ENCODE measurements around the gene BRME1. TPM values are rescaled to one million over a fixed set of nuclear protein-coding genes. Genes with fewer than 3 reads are reported as not detected.

Gene BRME1
- total and polyA plus RNA-seq, 2 experiments from 2014 or later = 2.2 to 3.2 TPM

DNA sequence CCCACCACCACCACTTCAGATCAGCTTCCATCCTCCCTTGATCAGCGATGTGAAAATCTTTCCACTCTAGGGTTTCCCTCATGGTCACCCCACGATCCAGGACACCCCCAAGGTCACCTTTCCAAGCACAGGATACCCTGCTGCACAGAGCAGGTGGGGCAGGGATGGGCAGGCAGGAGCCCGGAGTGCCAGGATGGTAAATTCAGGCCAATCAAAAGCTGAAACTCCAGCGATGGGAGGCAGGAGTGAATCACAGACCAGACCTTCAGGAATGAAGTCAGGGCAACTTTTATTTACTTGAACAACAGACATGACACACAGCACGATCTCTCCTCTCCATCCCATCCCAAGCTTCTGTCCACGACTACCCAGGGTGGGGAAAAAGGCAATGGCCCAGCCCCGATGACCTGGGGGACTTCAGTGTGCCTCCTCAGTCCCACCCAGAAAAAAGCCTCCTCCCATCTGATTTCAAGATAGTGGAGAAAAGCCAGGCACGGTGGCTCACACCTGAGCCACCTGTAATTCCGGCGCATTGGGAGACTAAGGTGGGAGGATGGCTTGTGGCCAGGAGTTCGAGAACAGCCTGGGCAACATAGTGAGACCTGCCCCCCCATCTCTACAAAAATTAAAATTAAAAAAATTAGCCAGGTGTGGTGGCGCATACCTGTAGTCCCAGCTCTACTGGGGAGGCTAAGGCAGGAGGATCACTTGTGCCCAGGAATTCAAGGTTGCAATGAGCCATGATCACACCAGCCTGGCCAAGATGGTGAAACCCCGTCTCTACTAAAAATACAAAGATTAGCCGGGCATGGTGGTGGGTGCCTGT lies 71.5 kb downstream of the BRME1 start:
- H3K4me1 ChIP-seq (ENCODE audit: insufficient read depth) = peaks cover 15% of the 10 kb centered on the region
- no peaks in the 10 kb centered on the region for H3K9me2 ChIP-seq (replicated peaks; ENCODE audit: insufficient read depth)
- TF ChIP-seq EZH2phosphoT487 (IDR thresholded peaks at IDR 0.05; ENCODE audit: low read depth, severe bottlenecking, unreplicated experiment) (no peak), EZH2 (IDR thresholded peaks at IDR 0.05; ENCODE audit: borderline replicate concordance) (no peak)
- TF ChIP-seq, protein P1, sequence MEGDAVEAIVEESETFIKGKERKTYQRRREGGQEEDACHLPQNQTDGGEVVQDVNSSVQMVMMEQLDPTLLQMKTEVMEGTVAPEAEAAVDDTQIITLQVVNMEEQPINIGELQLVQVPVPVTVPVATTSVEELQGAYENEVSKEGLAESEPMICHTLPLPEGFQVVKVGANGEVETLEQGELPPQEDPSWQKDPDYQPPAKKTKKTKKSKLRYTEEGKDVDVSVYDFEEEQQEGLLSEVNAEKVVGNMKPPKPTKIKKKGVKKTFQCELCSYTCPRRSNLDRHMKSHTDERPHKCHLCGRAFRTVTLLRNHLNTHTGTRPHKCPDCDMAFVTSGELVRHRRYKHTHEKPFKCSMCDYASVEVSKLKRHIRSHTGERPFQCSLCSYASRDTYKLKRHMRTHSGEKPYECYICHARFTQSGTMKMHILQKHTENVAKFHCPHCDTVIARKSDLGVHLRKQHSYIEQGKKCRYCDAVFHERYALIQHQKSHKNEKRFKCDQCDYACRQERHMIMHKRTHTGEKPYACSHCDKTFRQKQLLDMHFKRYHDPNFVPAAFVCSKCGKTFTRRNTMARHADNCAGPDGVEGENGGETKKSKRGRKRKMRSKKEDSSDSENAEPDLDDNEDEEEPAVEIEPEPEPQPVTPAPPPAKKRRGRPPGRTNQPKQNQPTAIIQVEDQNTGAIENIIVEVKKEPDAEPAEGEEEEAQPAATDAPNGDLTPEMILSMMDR (IDR thresholded peaks at IDR 0.05; ENCODE audit: poor library complexity) = no peak
- H3K9me3 ChIP-seq (ENCODE audit: low read depth) = no peaks in the 10 kb centered on the region
- H3K4me2 ChIP-seq = peak overlapping the region; percentile 76
- H3K4me3 ChIP-seq = no peak overlapping the region
- no peaks in the 10 kb centered on the region for H3K27me3 ChIP-seq
- H3K36me3 ChIP-seq (replicated peaks; ENCODE audit: insufficient read depth, low read depth) = no peaks in the 10 kb centered on the region
- WGBS (ENCODE audit: low lambda C conversion rate, missing lambda C conversion rate) = 75% methylated on average over 14 of the region's 14 CpGs
- peak; percentile 51 for DNase-seq (ENCODE audit: low spot score)
- peak overlapping the region; percentile 57 for H3K27ac ChIP-seq
- H3K79me2 ChIP-seq = peaks cover 40% of the 10 kb centered on the region
- peaks cover 54% of the 10 kb centered on the region for H4K20me1 ChIP-seq (ENCODE audit: insufficient read depth, poor library complexity, severe bottlenecking)
- no peak overlapping the region for H2AFZ ChIP-seq

DNA sequence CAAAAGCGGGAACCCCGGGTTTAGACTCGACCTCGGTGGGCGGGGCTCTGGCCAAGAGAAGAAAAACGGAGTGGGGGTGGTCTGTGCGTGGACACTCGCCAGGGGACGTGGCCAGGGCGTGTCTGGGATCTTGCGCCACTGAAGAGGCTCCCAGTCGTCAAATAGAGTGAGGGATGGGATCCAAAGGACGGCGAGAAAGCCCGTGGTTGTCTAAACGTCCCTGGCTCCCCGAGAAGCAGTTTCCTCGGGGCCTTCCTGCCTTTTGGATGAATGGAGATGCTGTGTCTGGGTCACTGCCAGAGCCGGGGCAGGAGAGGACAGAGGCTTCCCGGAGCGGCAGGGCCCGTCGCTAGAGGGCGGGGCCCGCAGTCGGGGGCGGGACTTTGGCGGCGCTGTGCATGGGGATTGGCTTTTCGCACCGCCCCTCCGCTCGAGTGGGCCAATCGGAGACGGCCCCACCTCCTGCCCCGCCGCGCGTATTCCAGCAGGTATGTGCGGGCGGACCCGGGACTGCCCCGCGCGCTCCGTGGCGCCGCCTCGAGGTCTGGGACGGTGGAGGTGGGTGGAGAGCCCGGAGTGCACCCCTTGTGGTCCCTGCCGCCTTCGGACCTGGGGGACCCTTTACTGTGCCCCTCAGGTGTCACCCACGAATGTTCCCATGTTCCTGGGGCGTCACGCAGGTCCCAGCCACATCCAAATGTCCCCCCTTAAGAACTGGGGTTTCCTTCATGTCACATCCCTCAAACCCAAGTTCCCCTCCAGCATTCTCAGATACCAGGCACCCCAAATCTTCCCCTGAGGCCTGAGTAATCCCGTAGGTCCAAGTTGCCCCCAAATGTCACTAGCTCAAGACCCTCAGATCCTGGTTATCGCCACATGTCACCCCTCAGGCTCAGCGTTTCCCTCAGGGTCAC lies 72.3 kb downstream of the BRME1 start:
- Histone ChIP-seq H3K4me1 (ENCODE audit: insufficient read depth) (peaks cover 6% of the 10 kb centered on the region), H3K27ac (peak overlapping the region; percentile 57), H4K20me1 (ENCODE audit: insufficient read depth, poor library complexity, severe bottlenecking) (peaks cover 45% of the 10 kb centered on the region), H3K9me3 (ENCODE audit: low read depth) (no peaks in the 10 kb centered on the region), H3K79me2 (peaks cover 31% of the 10 kb centered on the region), H3K9me2 (replicated peaks; ENCODE audit: insufficient read depth) (no peaks in the 10 kb centered on the region), H2AFZ (no peak overlapping the region), H3K27me3 (no peaks in the 10 kb centered on the region), H3K4me3 (peak overlapping the region; percentile 14), H3K4me2 (peak overlapping the region; percentile 76), H3K36me3 (replicated peaks; ENCODE audit: insufficient read depth, low read depth) (no peaks in the 10 kb centered on the region)
- DNase-seq (ENCODE audit: low spot score) = peak; percentile 96
- TF ChIP-seq EZH2 (IDR thresholded peaks at IDR 0.05; ENCODE audit: borderline replicate concordance) (no peak), EZH2phosphoT487 (IDR thresholded peaks at IDR 0.05; ENCODE audit: low read depth, severe bottlenecking, unreplicated experiment) (no peak)
- TF ChIP-seq, protein P1 (IDR thresholded peaks at IDR 0.05; ENCODE audit: poor library complexity) = peak; percentile 40
- 11% methylated on average over 56 of the region's 59 CpGs for WGBS (ENCODE audit: low lambda C conversion rate, missing lambda C conversion rate)

MicroRNAs within 50 kb of the gene (microRNA counts, 767-probe panel; counts per million panel counts)
- not detected for microRNA hsa-miR-181c-5p
- 11,179 counts per million, percentile 89 among the panel's probes with 10 or more counts for microRNA hsa-miR-23a-3p
- microRNA hsa-miR-24-3p = 7,840 counts per million, percentile 50 among the panel's probes with 10 or more counts
- microRNA hsa-miR-27a-3p = not detected

Small RNA genes within 50 kb of the gene (microRNA-seq; reads per million reads assigned to microRNA genes)
- 1,523 reads per million, percentile 82 among the genes with 10 or more reads in this experiment for gene MIR181C
- 963 reads per million, percentile 79 among the genes with 10 or more reads in this experiment for gene MIR181D

Small RNA genes within 50 kb of the gene (small RNA-seq; reads per million reads assigned to genes)
- gene MIR181C (250 reads per million, percentile 98 among the genes with 10 or more reads in this experiment), gene MIR181D (73.1 reads per million, percentile 97 among the genes with 10 or more reads in this experiment)

Other genes starting within 250 kb of the BRME1 start
- gene MRI1, start 141.6 kb downstream of the BRME1 start, total RNA-seq = 16.0 and 18.5 TPM in 2 replicates
- 21.9 and 22.8 TPM in 2 replicates for gene MRI1, start 141.6 kb downstream of the BRME1 start, polyA plus RNA-seq
- gene C19orf53, start 131.7 kb downstream of the BRME1 start, total RNA-seq = 89.2 and 97.0 TPM in 2 replicates
- 214 and 220 TPM in 2 replicates for gene C19orf53, start 131.7 kb downstream of the BRME1 start, polyA plus RNA-seq
- 3.1 and 3.7 TPM in 2 replicates for gene ZSWIM4, start 110.7 kb downstream of the BRME1 start, total RNA-seq
- 2.8 and 3.5 TPM in 2 replicates for gene ZSWIM4, start 110.7 kb downstream of the BRME1 start, polyA plus RNA-seq
- gene NANOS3, start 29.0 kb downstream of the BRME1 start, total RNA-seq = 0.60 TPM in 1 of 2 replicates, not detected in the other
- gene NANOS3, start 29.0 kb downstream of the BRME1 start, polyA plus RNA-seq = 2.1 and 4.0 TPM in 2 replicates
- 14.8 and 20.8 TPM in 2 replicates for gene CC2D1A, start 84 bp upstream of the BRME1 start, total RNA-seq
- gene CC2D1A, start 84 bp upstream of the BRME1 start, polyA plus RNA-seq = 40.9 and 43.3 TPM in 2 replicates
- 0.17 TPM in 1 of 2 replicates, not detected in the other for gene PODNL1, start 32.3 kb upstream of the BRME1 start, total RNA-seq
- gene PODNL1, start 32.3 kb upstream of the BRME1 start, polyA plus RNA-seq = 2.4 and 3.3 TPM in 2 replicates
- gene DCAF15, start 46.4 kb upstream of the BRME1 start, total RNA-seq = 9.3 and 13.4 TPM in 2 replicates
- gene DCAF15, start 46.4 kb upstream of the BRME1 start, polyA plus RNA-seq = 16.4 and 19.0 TPM in 2 replicates
- 2.2 and 4.2 TPM in 2 replicates for gene RFX1, start 100.2 kb upstream of the BRME1 start, total RNA-seq
- 2.4 and 4.1 TPM in 2 replicates for gene RFX1, start 100.2 kb upstream of the BRME1 start, polyA plus RNA-seq
- gene RLN3, start 122.0 kb upstream of the BRME1 start, total RNA-seq = not detected in 2 replicates
- gene RLN3, start 122.0 kb upstream of the BRME1 start, polyA plus RNA-seq = not detected in 2 replicates
- gene IL27RA, start 125.6 kb upstream of the BRME1 start, total RNA-seq = 1.9 and 2.0 TPM in 2 replicates
- gene IL27RA, start 125.6 kb upstream of the BRME1 start, polyA plus RNA-seq = 1.7 and 2.3 TPM in 2 replicates
- gene PALM3, start 156.0 kb upstream of the BRME1 start, total RNA-seq = 2.1 and 2.3 TPM in 2 replicates
- gene PALM3, start 156.0 kb upstream of the BRME1 start, polyA plus RNA-seq = 2.3 and 3.4 TPM in 2 replicates
- 3.7 and 4.9 TPM in 2 replicates for gene MISP3, start 166.7 kb upstream of the BRME1 start, total RNA-seq
- gene MISP3, start 166.7 kb upstream of the BRME1 start, polyA plus RNA-seq = 12.5 and 13.1 TPM in 2 replicates
- not detected in 2 replicates for gene C19orf67, start 179.7 kb upstream of the BRME1 start, total RNA-seq
- not detected in 2 replicates for gene C19orf67, start 179.7 kb upstream of the BRME1 start, polyA plus RNA-seq
- 25.6 and 35.8 TPM in 2 replicates for gene SAMD1, start 184.6 kb upstream of the BRME1 start, total RNA-seq
- gene SAMD1, start 184.6 kb upstream of the BRME1 start, polyA plus RNA-seq = 44.8 and 45.6 TPM in 2 replicates
- 29.0 and 41.5 TPM in 2 replicates for gene PRKACA, start 211.6 kb upstream of the BRME1 start, total RNA-seq
- gene PRKACA, start 211.6 kb upstream of the BRME1 start, polyA plus RNA-seq = 12.2 and 13.4 TPM in 2 replicates
- gene ASF1B, start 230.5 kb upstream of the BRME1 start, total RNA-seq = 5.1 and 7.3 TPM in 2 replicates
- 10.0 and 12.4 TPM in 2 replicates for gene ASF1B, start 230.5 kb upstream of the BRME1 start, polyA plus RNA-seq